SU-DHL-6 (cell line): Measurements from ENCODE around the gene ARHGAP26.

Experiments
- H2AFZ ChIP-seq: fragments of 200-600 bp; sonication (generic); 2 replicates; pipeline ENCODE4 v1.6.1; 2014; ENCODE audit warnings: low read depth, mild to moderate bottlenecking, moderate library complexity, mixed read lengths, antibody characterized with exemption, low read length; ENCODE audit not compliant: severe bottlenecking
- H3F3A ChIP-seq: fragments of 200-600 bp; shearing (Covaris generic); 2 replicates; pipeline ENCODE4 v1.6.0; 2016; ENCODE audit warnings: antibody characterized with exemption, mild to moderate bottlenecking; ENCODE audit not compliant: insufficient read depth
- H3K27ac ChIP-seq: fragments of 200-600 bp; sonication (generic); 2 replicates; pipeline ENCODE4 v1.5.1; 2016; ENCODE audit warnings: low read depth, mild to moderate bottlenecking, low read length, moderate library complexity, mixed read lengths
- H3K27me3 ChIP-seq: fragments of 200-600 bp; sonication (generic), shearing (Covaris generic); 2 replicates; pipeline ENCODE4 v1.6.0; 2014; ENCODE audit warnings: mild to moderate bottlenecking, low read length
- H3K36me3 ChIP-seq: fragments of 200-600 bp; sonication (generic); 2 replicates; pipeline ENCODE4 v1.6.1; 2014; ENCODE audit warnings: mild to moderate bottlenecking, low read length, mixed read lengths
- H3K4me2 ChIP-seq: fragments of 300-600, 200-600 bp; shearing (Covaris generic), sonication (generic); 2 replicates; pipeline ENCODE4 v1.6.0; 2014; ENCODE audit warnings: low read length, low read depth, mild to moderate bottlenecking; ENCODE audit not compliant: poor library complexity, severe bottlenecking
- H3K4me3 ChIP-seq: fragments of 200-600 bp; sonication (generic); 2 replicates; pipeline ENCODE4 v1.5.1; 2014; ENCODE audit warnings: antibody characterized with exemption, low read length, mild to moderate bottlenecking, mixed read lengths; ENCODE audit not compliant: insufficient read depth, poor library complexity, severe bottlenecking
- H3K79me2 ChIP-seq: fragments of 200-600 bp; sonication (generic); 2 replicates; pipeline ENCODE4 v1.6.1; 2014; ENCODE audit warnings: mild to moderate bottlenecking, low read length, moderate library complexity; ENCODE audit not compliant: insufficient read depth
- H3K9ac ChIP-seq: fragments of 200-600 bp; sonication (generic); 2 replicates; pipeline ENCODE4 v1.7.0; 2014; ENCODE audit warnings: mild to moderate bottlenecking, low read length
- H3K9me2 ChIP-seq: fragments of 200-600 bp; sonication (generic); replicated peaks from 2 replicates; pipeline ENCODE4 v1.6.1; 2014; ENCODE audit warnings: low read length; ENCODE audit not compliant: insufficient read depth
- H3K9me3 ChIP-seq: fragments of 200-600 bp; sonication (generic); 2 replicates; pipeline ENCODE4 v1.6.1; 2014; ENCODE audit warnings: low read length, mixed read lengths; ENCODE audit not compliant: insufficient read depth
- H4K20me1 ChIP-seq: fragments of 200-600 bp; sonication (generic); 2 replicates; pipeline ENCODE4 v1.6.1; 2014; ENCODE audit warnings: low read depth, mild to moderate bottlenecking, antibody characterized with exemption, low read length, moderate library complexity, mixed read lengths
- CTCF ChIP-seq: fragments of 200-600 bp; sonication (generic); IDR thresholded peaks from one replicate; pipeline ENCODE4 v1.5.1; 2017; ENCODE audit warnings: antibody characterized with exemption, mild to moderate bottlenecking, low read length, moderate library complexity; ENCODE audit not compliant: insufficient read depth, poor library complexity, severe bottlenecking
- EZH2phosphoT487 ChIP-seq: fragments of 200-600 bp; sonication (generic), shearing (Covaris generic); conservative IDR thresholded peaks from 2 replicates; pipeline ENCODE4 v1.6.1; 2018; ENCODE audit warnings: mild to moderate bottlenecking, antibody characterized with exemption, low read length, moderate library complexity, mixed read lengths

The ARHGAP26 gene

DNA sequence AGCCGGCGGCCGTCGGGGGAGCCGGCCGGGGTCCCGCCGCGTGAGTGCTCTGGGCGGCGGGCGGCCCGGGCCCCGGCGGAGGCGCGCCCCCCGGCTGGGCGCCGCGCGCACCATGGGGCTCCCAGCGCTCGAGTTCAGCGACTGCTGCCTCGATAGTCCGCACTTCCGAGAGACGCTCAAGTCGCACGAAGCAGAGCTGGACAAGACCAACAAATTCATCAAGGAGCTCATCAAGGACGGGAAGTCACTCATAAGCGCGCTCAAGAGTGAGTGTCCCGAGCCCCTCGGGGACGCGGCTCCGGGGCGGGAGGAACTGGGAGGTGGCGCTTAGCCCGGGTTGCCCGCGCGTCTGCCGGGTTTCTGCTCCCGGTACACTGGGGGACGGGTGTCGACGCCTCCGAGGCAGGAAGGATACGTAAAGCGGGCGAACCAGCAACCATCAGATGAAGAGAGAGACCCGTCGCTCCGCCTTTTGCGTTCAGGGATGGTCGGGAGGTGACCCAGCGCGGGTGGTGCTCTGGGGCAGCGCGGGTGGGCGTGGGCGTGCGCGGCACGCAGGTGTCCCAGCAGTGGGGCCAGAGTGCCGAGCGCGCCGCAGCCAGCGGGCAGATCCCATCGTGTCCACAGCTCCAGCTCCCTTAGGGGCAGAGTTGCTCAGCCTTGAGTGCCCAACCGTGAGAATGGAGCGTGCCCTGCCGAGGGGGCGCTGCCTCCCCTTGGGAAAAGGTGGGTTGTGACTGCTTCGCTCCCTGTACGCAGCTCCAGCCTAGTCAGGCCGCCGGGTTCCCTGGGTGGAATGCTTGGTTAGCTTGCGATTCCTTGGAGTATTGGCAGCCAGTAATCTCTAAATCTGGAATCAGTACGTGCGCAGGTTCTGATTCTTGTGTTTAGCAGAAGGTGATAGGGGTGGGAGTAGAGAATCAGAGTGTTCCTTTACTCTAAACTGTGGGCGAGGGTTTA lies 753 bp downstream of the ARHGAP26 start:
- H3K27me3 ChIP-seq: no peaks in the 10 kb centered on the region
- H3K9me3 ChIP-seq: no peaks in the 10 kb centered on the region
- H2AFZ ChIP-seq: peak overlapping the region; percentile 92
- peak overlapping the region; percentile 81 for H3K4me2 ChIP-seq
- no peak overlapping the region for H3K27ac ChIP-seq
- no peaks in the 10 kb centered on the region for H3F3A ChIP-seq
- no peaks in the 10 kb centered on the region for H4K20me1 ChIP-seq
- H3K36me3 ChIP-seq: no peaks in the 10 kb centered on the region
- H3K9me2 ChIP-seq: no peaks in the 10 kb centered on the region
- TF ChIP-seq CTCF (no peak), EZH2phosphoT487 (no peak)
- H3K79me2 ChIP-seq: no peaks in the 10 kb centered on the region
- H3K4me3 ChIP-seq: peak overlapping the region; percentile 78
- peak overlapping the region; percentile 58 for H3K9ac ChIP-seq

- peak overlapping the region; percentile 58; the same call in 1 of the 2 replicates for H3K9ac ChIP-seq
- no peaks in the 10 kb centered on the region for H3K9me2 ChIP-seq
- no peaks in the 10 kb centered on the region for H4K20me1 ChIP-seq
- no peaks in the 10 kb centered on the region for H3K79me2 ChIP-seq
- no peaks in the 10 kb centered on the region for H3K27me3 ChIP-seq
- no peak overlapping the region for H2AFZ ChIP-seq
- H3K4me2 ChIP-seq: peak overlapping the region; percentile 81
- H3F3A ChIP-seq: no peaks in the 10 kb centered on the region
- TF ChIP-seq EZH2phosphoT487 (no peak), CTCF (no peak)
- H3K4me3 ChIP-seq: no peak overlapping the region
- no peak overlapping the region for H3K27ac ChIP-seq
- H3K36me3 ChIP-seq: no peaks in the 10 kb centered on the region
- H3K9me3 ChIP-seq: no peaks in the 10 kb centered on the region
Measured at GRCh38 chr5:142771666-142772065, 1.5 kb downstream of the ARHGAP26 start.

- no peak overlapping the region for H2AFZ ChIP-seq
- H3K9me3 ChIP-seq: no peaks in the 10 kb centered on the region
- no peaks in the 10 kb centered on the region for H3F3A ChIP-seq
- no peak overlapping the region for H3K9ac ChIP-seq
- H4K20me1 ChIP-seq: no peaks in the 10 kb centered on the region
- no peaks in the 10 kb centered on the region for H3K79me2 ChIP-seq
- no peaks in the 10 kb centered on the region for H3K27me3 ChIP-seq
- no peak overlapping the region for H3K4me3 ChIP-seq
- no peak overlapping the region for H3K27ac ChIP-seq
- no peak overlapping the region for H3K4me2 ChIP-seq
- H3K36me3 ChIP-seq: no peaks in the 10 kb centered on the region
- TF ChIP-seq EZH2phosphoT487 (no peak), CTCF (no peak)
- no peaks in the 10 kb centered on the region for H3K9me2 ChIP-seq
Measured at GRCh38 chr5:142772446-142773293, 2.5 kb downstream of the ARHGAP26 start.
